Glomerular visceral epithelial cell (primary cell): ENCODE measurements around the gene GPC3.

ENCODE experiments used
- DNase-seq: peaks from one replicate; pipeline ENCODE4 v3.0.0-alpha.2; 2016; ENCODE audit errors: extremely low spot score

GPC3 gene

DNA sequence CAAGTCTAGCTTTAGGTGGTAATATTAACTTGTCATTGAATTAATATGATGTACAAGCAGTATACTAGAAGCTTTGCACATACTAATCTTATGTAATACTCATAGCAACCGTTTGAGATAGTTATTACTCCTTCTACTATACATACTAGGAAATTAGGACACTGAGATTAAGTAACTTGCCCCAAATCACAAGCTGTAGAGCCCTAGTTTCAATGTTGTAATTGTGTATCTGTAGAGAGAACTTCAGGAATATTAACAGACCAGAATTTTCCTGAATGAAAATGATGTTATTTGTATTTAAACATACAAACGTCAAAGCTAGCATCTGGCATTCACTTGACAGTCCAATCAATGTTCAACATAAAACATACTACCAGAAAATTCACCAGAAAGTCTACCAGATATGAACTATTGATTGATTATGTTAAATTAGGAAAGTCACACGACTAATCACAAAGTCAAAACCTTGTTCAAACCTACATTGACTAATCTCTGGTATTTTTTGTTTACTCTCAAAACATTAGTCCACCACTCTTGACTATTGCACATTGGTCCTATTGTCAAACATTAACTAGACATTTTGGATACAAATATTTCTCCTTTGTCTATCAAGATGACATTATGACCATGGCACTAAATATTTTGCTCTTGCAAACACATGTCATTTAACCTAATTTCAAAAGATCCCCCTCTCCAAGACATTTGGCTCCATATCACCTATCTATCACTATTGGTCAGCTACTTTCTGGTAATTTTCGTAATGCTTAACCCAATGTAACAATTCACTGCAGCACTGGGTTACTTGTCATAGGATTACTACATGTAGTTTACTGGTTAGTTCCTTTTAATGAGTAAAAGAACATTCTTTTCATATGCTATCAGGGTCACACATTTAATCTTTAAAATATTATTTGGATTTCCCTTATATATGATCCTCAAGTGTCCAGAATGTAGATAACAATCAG lies 100.7 kb downstream of the GPC3 start:
- no peak for DNase-seq

- DNase-seq = no peak
Observed at GRCh38 chrX:133881893-133882292, 103.5 kb downstream of the GPC3 start.

- DNase-seq = no peak
Observed at GRCh38 chrX:133881007-133881406, 104.4 kb downstream of the GPC3 start.

- DNase-seq = no peak
Observed at GRCh38 chrX:133880032-133880443, 105.4 kb downstream of the GPC3 start.

GRCh38 chrX:133878710-133879109 lies 106.7 kb downstream of the GPC3 start:
- DNase-seq = no peak

DNA sequence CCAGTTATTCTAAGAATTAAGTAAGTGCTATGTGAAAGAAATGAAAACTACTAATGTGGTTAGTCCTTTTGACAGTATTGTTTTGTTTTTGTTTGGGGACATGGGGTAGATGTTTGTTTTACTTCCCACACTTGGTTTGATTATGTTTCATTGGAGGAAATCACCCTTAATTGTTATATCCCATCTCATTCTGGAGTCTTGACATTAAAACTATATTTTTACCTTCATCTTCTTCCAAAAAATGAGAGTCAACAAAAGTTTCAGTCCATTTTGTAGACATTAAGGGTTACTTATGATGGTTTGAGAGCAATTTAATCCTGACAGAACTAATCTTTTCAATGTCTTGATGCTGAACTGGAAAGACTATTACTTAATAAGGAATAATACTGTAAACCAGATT lies 108.7 kb downstream of the GPC3 start:
- no peak for DNase-seq

GRCh38 chrX:133869270-133869669 lies 116.1 kb downstream of the GPC3 start:
- DNase-seq = no peak

DNA sequence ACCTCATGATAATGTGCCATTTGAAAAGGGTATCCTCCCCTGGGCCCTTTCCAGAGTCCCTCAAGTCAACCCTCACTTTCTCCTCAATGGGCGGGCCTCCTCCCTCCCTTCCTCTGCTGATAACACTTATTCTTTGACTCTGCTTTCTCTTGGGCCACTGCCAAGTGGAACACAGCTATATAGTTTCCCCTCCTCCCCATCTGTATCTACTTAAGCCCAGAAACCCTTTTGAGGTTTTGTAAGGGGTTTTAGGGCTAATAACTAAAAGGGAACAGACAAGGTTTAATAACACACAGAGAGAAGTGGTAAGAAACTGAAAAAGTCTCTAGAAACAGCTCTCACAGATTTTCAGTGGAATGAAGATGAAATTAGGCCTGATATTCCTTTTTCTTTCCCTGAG lies 116.7 kb downstream of the GPC3 start:
- DNase-seq = no peak

DNA sequence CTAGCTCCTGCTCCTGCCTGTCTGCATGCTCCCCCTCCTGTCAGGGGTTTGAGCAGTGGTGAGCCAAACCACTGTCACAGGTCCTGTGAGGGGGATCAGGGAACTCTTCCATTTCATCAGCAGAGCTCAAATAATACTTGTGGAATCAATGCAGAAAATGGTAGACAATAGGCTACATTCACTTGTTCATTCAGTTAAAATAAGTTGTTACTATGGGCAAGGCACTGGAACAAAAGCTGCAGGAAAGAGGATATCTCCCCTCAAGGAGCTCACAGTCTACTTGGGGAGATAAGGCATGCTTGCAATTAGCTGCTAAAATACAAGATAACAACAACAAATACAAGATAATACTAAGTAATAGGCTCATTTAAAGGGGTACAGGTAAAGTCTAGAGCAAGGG lies 117.1 kb downstream of the GPC3 start:
- DNase-seq = no peak

DNA sequence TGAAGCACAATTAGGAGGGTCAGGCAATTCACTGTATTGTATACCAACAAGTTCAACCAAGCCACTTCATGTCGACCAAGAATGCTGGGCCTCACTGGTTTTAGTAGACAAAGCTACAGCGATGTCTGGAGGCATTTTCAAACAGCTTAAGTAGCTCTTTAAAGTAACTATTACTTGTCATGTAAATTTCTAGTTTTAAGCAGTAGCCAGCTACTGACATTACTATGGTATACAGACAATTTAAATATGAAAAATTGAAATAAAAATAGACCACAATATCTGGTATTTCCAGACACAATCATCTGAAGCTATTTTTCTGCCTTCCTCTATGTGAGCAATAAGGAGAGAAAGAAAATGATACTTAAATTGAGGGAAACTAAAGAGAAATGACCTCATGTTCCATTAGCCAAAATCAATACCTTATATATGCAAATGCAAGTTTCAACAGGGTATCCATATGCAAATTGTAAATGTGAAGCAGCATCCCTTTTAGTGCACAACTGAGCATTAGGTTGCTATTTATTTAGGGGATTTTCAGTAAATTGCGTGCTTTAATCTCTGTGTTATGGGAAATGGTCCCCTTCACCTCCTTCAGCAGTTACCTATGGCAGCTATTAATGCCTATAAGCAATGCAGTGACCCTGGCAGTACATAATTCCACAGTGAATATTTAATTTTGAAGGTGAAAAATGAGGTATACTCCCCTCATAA lies 119.5 kb downstream of the GPC3 start:
- DNase-seq = no peak

DNA sequence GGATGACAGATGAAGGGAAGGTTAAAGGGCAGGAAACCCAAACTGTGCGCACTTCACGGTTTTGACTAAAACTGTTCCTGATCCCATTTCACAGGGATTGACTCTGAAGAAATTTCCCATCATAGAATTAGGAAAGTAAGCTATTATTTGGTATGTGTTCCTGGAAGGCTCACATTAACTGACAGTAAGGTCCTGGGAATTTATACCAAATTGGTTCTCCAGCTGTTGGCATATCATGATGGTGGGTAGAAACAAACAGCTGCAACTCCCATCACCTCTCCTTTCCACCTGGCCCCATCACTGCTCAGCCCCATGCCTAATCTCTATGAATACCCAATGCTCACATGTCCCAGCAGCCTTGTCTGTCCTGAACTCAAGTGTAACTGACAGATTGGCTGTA lies 121.2 kb downstream of the GPC3 start:
- DNase-seq = no peak

DNA sequence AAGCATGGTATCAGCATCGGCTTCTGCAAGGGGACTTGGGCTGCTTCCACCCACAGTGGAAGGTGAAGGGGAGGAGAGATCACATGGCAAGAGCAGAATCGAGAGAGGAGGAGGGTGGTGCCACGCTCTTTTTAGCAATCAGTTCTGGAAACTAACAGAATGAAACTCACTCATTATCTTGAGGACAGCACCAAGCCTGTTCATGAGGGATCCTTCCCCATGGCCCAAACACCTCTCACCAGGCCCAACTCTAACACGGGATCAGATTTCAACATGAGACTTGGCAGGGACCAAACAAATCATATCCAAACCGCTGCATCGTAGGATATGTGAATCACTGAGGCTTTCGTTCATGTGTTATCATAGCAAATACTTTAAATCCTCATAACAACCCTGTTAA lies 125.5 kb downstream of the GPC3 start:
- DNase-seq = no peak

DNA sequence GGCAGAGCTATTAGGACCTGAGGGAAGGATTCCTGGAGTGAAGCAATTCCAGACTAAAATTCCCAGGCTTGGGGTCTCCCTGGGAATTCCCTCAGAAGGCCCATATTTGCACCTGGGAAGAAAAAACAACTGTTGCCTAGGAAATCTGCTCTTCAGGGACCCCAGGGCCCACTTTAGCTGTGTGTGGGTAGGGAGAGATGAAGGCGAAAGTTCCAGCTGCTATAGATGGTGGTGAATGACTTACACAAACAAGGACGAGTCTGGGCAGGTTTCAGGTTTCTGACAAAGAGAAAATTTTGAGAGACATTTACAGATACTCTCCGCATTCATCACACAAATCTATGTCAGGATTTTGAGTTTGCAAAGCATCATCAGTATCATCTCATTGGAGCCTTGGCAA lies 126.1 kb downstream of the GPC3 start:
- DNase-seq = no peak

DNA sequence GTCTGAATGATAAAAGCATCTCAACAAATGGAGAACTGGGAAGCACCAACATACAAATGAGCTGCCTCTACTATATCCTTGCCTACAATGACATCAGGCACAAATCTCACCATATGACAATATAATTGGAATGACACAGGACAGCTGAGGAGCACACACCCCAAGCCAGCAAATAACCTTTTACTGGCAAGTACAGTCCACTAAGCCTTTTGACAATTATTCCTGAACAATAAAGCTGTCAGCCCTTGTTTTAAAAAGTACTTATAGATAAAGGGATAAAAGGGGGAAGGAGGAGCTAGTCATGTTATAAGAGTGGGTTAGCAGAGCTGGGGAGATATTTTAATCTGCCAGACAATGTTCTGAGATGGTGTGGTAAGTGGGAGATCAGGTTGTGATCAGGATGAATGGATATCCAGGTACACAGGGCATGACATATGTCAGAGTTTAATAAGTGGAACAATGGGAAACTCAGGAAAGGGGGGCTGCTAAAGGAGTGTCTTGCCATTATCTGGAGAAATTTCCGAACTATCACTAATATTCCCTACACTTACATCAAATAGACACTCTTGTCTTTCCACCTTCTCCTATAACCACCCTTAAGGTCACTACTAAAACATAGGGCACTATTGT lies 127.6 kb downstream of the GPC3 start:
- DNase-seq = no peak

DNA sequence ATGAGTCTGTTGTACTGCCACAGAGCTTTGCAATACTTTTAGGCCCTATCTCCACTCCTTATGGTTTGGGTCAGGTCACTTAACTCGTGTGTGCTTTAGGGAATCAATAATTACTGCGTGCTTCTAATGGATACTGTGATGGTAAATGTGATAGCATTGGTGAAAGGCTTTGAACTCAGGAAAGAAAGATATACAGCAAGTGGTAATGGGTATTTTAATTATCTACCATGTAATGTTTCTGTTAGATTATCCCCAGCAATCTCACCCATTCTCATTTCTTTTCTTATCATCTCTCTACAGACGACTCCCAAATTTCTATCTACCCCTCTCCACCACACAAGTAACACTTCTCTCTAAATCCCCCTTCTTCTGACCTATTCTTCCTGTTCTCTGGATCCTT lies 128.6 kb downstream of the GPC3 start:
- DNase-seq = no peak

DNA sequence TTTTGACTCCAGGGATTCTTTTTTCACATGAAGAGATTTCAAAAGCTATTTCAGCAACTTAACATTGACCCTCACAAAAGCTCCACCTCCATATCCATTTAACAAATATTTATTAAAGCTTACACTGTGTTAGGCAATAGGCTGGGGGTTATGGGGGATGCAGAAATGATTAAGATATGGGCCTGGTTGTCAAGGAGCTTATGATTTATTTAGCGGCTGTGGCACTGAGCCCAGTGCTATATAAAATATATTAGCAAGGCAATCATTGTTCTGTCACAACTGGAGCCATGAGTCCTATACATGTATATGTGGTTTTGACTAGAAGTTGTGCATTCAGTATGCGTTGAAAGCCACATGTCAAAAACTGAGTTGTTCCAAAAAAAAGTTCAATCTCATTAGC lies 131.1 kb downstream of the GPC3 start:
- no peak for DNase-seq

DNA sequence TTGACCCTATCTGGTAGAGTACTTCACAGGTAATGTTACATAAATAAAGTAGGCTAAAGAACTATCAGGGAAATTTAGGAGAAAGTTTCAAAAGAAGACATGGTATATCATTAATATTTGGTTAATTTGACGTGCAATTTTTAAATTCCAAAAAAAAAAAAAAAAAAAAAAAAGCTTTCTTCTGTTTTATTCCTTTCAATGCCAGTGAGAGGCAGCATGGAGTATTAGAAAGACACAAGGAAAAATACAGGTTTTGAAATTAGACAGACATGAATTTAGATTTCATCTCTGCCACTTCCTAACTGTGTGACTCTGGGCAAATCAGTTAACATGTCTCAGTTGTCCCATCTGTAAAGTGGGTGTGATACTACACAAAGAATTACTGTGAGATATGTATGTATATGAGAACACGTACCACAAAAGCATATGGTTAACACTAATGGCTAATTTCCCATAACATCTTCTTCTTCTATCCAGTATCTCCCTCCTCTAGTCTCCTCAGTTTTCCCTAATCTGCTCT lies 132.5 kb downstream of the GPC3 start:
- no peak for DNase-seq

- DNase-seq = no peak
Observed at GRCh38 chrX:133852401-133852800, 133.0 kb downstream of the GPC3 start.

DNA sequence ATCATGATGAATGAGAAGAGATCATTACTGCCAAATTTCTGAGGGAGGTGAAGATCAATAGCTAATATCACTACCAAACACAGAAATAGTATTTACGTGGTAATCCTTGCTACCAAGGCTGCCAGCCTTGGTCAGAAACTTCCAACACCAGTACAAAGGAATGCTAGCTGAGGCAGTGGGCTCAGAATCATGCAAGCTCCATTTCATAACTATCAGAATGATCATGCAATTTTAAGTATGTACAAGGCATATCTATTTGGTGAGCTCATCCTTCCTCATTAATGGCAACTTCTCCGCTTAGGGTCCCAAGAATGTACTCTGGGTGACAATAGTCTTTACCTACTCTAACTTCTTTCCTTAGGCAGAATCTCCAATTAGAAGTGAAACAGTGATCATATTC lies 135.0 kb downstream of the GPC3 start:
- DNase-seq = no peak

GRCh38 chrX:133849676-133850075 lies 135.7 kb downstream of the GPC3 start:
- DNase-seq = no peak

DNA sequence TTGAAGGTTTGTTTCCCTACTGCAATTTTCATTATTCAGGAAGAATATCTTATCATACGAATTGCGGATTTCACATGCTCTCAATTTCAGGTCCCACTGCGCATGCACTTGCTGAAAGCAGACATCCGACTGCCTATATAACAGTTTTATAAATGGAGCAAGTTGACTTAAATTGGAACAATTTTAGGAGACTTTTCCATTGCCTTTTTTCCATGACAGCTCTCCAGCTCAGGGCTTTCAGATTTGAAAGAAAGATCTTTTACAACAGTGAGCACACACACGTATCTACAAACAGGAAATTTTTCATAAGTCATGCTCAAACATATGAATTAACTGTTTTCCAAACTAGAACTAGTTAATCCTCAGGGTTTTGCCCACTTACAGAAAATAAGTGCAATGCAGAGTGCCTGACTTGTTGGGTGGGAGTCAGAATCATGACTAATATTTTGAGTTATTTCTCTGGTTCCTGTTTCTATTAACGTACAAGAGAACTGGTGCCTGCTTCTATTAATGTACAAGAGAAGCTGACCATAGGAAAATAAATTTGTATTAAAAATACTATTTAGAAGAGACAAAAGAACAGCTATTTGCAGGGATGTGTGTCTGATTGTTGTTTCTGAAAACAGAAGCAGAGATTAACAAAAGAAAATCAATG lies 137.9 kb downstream of the GPC3 start:
- no peak for DNase-seq

GRCh38 chrX:133846311-133846710 lies 139.1 kb downstream of the GPC3 start:
- no peak for DNase-seq
